ENCODE data around the gene OR1I1. TPM values are rescaled to one million over a fixed set of nuclear protein-coding genes. Genes with fewer than 3 reads are reported as not detected.

OR1I1 gene
- total RNA-seq, 1 experiment from 2014 or later, result not detected

DNA sequence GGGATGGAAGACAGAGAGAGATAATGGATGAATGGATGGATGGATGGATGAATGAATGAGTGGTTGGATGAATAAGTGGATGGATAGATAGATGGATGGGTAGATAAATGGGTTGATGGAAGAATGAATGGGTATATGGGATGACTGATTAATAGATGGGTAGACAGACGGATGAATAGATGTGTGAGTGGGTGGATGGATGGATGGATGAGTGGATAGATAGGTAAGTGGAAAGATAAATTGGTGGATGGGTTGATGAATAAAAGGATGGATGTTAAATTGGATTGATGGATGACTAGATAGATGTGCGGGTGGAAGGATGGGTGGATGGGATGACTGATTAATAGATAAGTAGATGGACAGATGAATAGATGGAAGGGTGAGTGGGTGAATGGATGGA lies 31.4 kb upstream of the OR1I1 start:
- CTCF ChIA-PET, result no interaction called here
- Histone ChIP-seq H3K9me3 (ENCODE audit: control insufficient read depth in 1 of 2, insufficient read depth in 1 of 2, low read depth in 1 of 2, low read length in 2 of 2) (no peaks in the 10 kb centered on the region), H3K9me2 (ENCODE audit: insufficient read depth) (no peaks in the 10 kb centered on the region), H3K27ac (ENCODE audit: low read depth, low read length) (no peak overlapping the region), H4K20me1 (ENCODE audit: insufficient read depth) (no peaks in the 10 kb centered on the region), H3K4me3 (replicated peaks in 1 of 2; ENCODE audit: low read depth in 1 of 2, low read length in 2 of 2) (no peak overlapping the region), H3K36me3 (ENCODE audit: control insufficient read depth in 1 of 2, insufficient read depth in 2 of 2, low read length in 2 of 2) (no peaks in the 10 kb centered on the region), H3K9ac (ENCODE audit: low read length) (no peak overlapping the region), H2AFZ (ENCODE audit: low read depth, low read length, poor library complexity, severe bottlenecking) (no peak overlapping the region), H3K4me1 (ENCODE audit: control insufficient read depth in 1 of 2, insufficient read depth in 2 of 2, low read length in 2 of 2) (no peaks in the 10 kb centered on the region), H3K79me2 (ENCODE audit: insufficient read depth, low read length) (no peaks in the 10 kb centered on the region), H3K27me3 (ENCODE audit: insufficient read depth, low read length) (peaks cover 61% of the 10 kb centered on the region), H3K4me2 (ENCODE audit: low read length) (no peak overlapping the region)
- DNase-seq (ENCODE audit: low read depth, low spot score), result no peak
- intact Hi-C loops (cut with micrococcal nuclease), result no loop called here
- no peak for ATAC-seq
- RAD21 ChIA-PET (ENCODE audit: low non-redundant PET in 1 of 2, low total read pairs in 2 of 2, uncharacterized antibody in 2 of 2, unreplicated experiment in 2 of 2), result no interaction called here
- POLR2A ChIA-PET, result no interaction called here
- BruUV-seq (replicated peaks), result no TSS peak
- no peak for TF ChIP-seq ZFX (IDR thresholded peaks at IDR 0.05)
- TF ChIP-seq, protein P1, sequence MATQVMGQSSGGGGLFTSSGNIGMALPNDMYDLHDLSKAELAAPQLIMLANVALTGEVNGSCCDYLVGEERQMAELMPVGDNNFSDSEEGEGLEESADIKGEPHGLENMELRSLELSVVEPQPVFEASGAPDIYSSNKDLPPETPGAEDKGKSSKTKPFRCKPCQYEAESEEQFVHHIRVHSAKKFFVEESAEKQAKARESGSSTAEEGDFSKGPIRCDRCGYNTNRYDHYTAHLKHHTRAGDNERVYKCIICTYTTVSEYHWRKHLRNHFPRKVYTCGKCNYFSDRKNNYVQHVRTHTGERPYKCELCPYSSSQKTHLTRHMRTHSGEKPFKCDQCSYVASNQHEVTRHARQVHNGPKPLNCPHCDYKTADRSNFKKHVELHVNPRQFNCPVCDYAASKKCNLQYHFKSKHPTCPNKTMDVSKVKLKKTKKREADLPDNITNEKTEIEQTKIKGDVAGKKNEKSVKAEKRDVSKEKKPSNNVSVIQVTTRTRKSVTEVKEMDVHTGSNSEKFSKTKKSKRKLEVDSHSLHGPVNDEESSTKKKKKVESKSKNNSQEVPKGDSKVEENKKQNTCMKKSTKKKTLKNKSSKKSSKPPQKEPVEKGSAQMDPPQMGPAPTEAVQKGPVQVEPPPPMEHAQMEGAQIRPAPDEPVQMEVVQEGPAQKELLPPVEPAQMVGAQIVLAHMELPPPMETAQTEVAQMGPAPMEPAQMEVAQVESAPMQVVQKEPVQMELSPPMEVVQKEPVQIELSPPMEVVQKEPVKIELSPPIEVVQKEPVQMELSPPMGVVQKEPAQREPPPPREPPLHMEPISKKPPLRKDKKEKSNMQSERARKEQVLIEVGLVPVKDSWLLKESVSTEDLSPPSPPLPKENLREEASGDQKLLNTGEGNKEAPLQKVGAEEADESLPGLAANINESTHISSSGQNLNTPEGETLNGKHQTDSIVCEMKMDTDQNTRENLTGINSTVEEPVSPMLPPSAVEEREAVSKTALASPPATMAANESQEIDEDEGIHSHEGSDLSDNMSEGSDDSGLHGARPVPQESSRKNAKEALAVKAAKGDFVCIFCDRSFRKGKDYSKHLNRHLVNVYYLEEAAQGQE (IDR thresholded peaks at IDR 0.05; ENCODE audit: low read depth), result no peak
- no peak for TF ChIP-seq TCF7L2 (IDR thresholded peaks at IDR 0.05; ENCODE audit: borderline replicate concordance, extremely low read depth, insufficient read depth, insufficient read length)
- TF ChIP-seq SIN3A (IDR thresholded peaks at IDR 0.05; ENCODE audit: low read depth), result no peak
- no peak for TF ChIP-seq SP1 (IDR thresholded peaks at IDR 0.05; ENCODE audit: low read depth)
- TF ChIP-seq, protein P2, sequence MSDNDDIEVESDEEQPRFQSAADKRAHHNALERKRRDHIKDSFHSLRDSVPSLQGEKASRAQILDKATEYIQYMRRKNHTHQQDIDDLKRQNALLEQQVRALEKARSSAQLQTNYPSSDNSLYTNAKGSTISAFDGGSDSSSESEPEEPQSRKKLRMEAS (IDR thresholded peaks at IDR 0.05), result no peak
- TF ChIP-seq, protein P3, sequence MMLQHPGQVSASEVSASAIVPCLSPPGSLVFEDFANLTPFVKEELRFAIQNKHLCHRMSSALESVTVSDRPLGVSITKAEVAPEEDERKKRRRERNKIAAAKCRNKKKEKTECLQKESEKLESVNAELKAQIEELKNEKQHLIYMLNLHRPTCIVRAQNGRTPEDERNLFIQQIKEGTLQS (IDR thresholded peaks at IDR 0.05), result no peak
- no peak for TF ChIP-seq CEBPB (IDR thresholded peaks at IDR 0.05; ENCODE audit: low read depth)
- TF ChIP-seq POLR2A (IDR thresholded peaks at IDR 0.05; ENCODE audit: borderline replicate concordance, extremely low read depth, insufficient read depth, insufficient read length), result no peak

All from HCT116 (cell line).